HG03457 (cell line): ENCODE results near the gene FBXO8.

Experiments used
- ATAC-seq: cut with Tn5 transposase; IDR thresholded peaks from one replicate; pipeline ENCODE4 v1.9.1; 2021; ENCODE audit warnings: moderate number of reproducible peaks; ENCODE audit not compliant: unreplicated experiment

The FBXO8 gene

GRCh38 chr4:174210952-174211490, 72.4 kb downstream of the FBXO8 start:
- no peak for ATAC-seq

- ATAC-seq, result no peak
Measured at GRCh38 chr4:174210354-174210753, 73.1 kb downstream of the FBXO8 start.

- no peak for ATAC-seq
Measured at GRCh38 chr4:174209341-174209740, 74.1 kb downstream of the FBXO8 start.

- ATAC-seq, result no peak
Measured at GRCh38 chr4:174207367-174207766, 76.1 kb downstream of the FBXO8 start.

- no peak for ATAC-seq
Measured at GRCh38 chr4:174204164-174204831, 79.2 kb downstream of the FBXO8 start.

- ATAC-seq, result no peak
Measured at GRCh38 chr4:174201871-174202270, 81.6 kb downstream of the FBXO8 start.

- ATAC-seq, result no peak
Measured at GRCh38 chr4:174199735-174200134, 83.7 kb downstream of the FBXO8 start.

- ATAC-seq, result no peak
Measured at GRCh38 chr4:174198828-174199227, 84.6 kb downstream of the FBXO8 start.

GRCh38 chr4:174198396-174198795, 85.1 kb downstream of the FBXO8 start:
- no peak for ATAC-seq

GRCh38 chr4:174193438-174194374, 89.8 kb downstream of the FBXO8 start:
- ATAC-seq, result no peak

- ATAC-seq, result no peak
Measured at GRCh38 chr4:174192943-174193342, 90.5 kb downstream of the FBXO8 start.

GRCh38 chr4:174190832-174191500, 92.5 kb downstream of the FBXO8 start:
- no peak for ATAC-seq

- no peak for ATAC-seq
Measured at GRCh38 chr4:174189392-174190015, 94.0 kb downstream of the FBXO8 start.
